Hepatocyte (in vitro differentiated cells): Measurements from ENCODE around the gene MAD1L1.

Experiments used
- CTCF ChIP-seq: fragments of 200-600 bp; sonication (generic); IDR thresholded peaks from 2 replicates; pipeline ENCODE4 v1.5.1; 2016; ENCODE audit warnings: antibody characterized with exemption, mild to moderate bottlenecking; ENCODE audit not compliant: poor library complexity
- EZH2phosphoT487 ChIP-seq: fragments of 200-600 bp; sonication (generic); IDR thresholded peaks from one replicate; pipeline ENCODE4 v1.6.1; 2018; ENCODE audit warnings: antibody characterized with exemption, mild to moderate bottlenecking, low read depth, moderate library complexity; ENCODE audit not compliant: unreplicated experiment, severe bottlenecking

GRCh38 chr7:1889556-1890181 lies 343.1 kb downstream of the MAD1L1 start:
- TF ChIP-seq CTCF: no peak
- TF ChIP-seq EZH2phosphoT487: no peak
